Adrenal gland (tissue), 5 donors: Measurements from ENCODE around the gene P4HA2.

Source experiments
- POLR2A ChIP-seq, 2 donors: fragments of 450-650 bp; IDR thresholded peaks; one replicate each; pipeline ENCODE4 v1.6.1; 2017; ENCODE audit warnings: antibody characterized with exemption in 2 of 2, mild to moderate bottlenecking in 2 of 2, moderate library complexity in 1 of 2
- TF ChIP-seq, protein P1 (sequence below), 6 experiments: fragments of 450-650 bp in 4 of 6; fragments of 200-600 bp in 2 of 6; sonication (generic) in 1 of 6; IDR thresholded peaks; 1 replicate in 5 of 6; 2 replicates in 1 of 6; pipeline versions ENCODE4 v1.5.1 to v1.8.0; 2016 to 2021; ENCODE audit warnings: antibody characterized with exemption in 6 of 6, mild to moderate bottlenecking in 2 of 6, moderate library complexity in 1 of 6
- donor health status: DM: no; HTN: no; CAD: no.

GRCh38 chr5:132253452-132254320 is 26.0 kb upstream of the P4HA2 start:
- TF ChIP-seq, protein P1, sequence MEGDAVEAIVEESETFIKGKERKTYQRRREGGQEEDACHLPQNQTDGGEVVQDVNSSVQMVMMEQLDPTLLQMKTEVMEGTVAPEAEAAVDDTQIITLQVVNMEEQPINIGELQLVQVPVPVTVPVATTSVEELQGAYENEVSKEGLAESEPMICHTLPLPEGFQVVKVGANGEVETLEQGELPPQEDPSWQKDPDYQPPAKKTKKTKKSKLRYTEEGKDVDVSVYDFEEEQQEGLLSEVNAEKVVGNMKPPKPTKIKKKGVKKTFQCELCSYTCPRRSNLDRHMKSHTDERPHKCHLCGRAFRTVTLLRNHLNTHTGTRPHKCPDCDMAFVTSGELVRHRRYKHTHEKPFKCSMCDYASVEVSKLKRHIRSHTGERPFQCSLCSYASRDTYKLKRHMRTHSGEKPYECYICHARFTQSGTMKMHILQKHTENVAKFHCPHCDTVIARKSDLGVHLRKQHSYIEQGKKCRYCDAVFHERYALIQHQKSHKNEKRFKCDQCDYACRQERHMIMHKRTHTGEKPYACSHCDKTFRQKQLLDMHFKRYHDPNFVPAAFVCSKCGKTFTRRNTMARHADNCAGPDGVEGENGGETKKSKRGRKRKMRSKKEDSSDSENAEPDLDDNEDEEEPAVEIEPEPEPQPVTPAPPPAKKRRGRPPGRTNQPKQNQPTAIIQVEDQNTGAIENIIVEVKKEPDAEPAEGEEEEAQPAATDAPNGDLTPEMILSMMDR (IDR thresholded peaks at IDR 0.05): no peak
- TF ChIP-seq POLR2A (IDR thresholded peaks at IDR 0.05): no peak
